Measurements from ENCODE around the gene DOCK6.
"Not testable (repeated sequence)": the region's sequence is repeated elsewhere in the genome, so short reads cannot be mapped to it uniquely, and the experiment has no call there.

DOCK6 gene

DNA sequence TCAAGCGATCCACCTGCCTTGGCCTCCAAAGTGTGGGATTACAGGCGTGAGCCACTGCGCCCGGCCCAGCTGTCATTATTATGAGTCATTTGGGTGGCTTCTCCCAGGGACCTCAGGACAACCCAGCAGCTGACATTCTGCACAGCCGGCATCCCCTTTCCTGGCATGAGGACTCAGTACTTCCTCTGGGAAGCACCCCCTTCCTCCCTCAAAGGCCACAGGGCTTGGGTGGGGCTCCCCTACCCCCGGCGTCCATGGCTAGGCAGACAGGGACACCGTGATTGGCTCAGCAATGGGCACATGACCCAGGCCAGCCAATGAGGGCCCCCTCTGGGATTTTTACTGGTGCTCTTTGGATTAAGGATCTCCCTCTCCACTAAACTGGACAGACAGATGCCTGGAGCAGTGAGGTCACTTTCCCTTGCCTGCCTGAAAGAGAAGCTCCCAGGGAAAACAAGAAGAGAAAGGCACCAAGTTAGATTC lies 71.0 kb downstream of the DOCK6 start:
- TF ChIP-seq, protein P1, sequence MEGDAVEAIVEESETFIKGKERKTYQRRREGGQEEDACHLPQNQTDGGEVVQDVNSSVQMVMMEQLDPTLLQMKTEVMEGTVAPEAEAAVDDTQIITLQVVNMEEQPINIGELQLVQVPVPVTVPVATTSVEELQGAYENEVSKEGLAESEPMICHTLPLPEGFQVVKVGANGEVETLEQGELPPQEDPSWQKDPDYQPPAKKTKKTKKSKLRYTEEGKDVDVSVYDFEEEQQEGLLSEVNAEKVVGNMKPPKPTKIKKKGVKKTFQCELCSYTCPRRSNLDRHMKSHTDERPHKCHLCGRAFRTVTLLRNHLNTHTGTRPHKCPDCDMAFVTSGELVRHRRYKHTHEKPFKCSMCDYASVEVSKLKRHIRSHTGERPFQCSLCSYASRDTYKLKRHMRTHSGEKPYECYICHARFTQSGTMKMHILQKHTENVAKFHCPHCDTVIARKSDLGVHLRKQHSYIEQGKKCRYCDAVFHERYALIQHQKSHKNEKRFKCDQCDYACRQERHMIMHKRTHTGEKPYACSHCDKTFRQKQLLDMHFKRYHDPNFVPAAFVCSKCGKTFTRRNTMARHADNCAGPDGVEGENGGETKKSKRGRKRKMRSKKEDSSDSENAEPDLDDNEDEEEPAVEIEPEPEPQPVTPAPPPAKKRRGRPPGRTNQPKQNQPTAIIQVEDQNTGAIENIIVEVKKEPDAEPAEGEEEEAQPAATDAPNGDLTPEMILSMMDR (IDR thresholded peaks at IDR 0.05; ENCODE audit: low read depth, low read length): no peak
- no peak overlapping the region for H3K4me3 ChIP-seq (ENCODE audit: low read depth, low read length)

DNA sequence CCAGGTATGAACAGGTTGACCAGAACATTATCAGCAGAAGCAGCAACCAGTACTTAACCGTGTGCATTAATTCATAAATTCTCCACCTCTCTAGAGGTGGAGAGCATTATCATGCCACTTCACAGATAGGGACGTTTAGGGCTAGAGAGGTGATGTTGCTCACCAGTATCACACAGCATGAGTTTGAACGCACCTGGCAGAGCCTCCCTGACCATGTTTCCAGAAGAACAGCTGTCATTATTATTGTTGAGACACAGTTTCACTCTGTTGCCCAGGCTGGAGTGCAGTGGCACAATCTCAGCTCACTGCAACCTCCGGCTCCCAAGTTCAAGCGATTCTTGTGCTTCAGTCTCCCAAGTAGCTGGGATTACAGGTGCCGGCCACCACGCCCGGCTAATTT lies 71.8 kb downstream of the DOCK6 start:
- no peak overlapping the region for H3K4me3 ChIP-seq (ENCODE audit: low read depth, low read length)
- TF ChIP-seq, protein P1 (IDR thresholded peaks at IDR 0.05; ENCODE audit: low read depth, low read length): no peak

DNA sequence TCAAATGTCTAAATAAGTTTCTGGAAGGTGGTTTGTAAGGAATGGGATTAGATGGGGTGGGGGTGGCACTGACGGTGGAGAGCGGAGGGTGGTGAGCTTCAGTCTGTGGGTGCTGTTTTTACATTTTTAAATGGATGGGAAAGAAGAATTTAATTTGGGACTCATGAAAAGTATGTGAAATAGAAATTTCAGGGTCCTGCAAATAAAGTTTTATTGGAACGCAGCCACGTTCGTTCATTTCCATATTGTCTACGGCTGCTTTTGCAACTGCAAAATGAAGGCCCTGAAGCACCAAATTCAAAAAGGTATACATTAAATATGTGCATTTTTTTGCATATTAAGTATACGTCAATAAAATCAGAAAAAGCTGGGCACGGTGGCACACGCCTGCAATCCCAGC lies 74.9 kb downstream of the DOCK6 start:
- TF ChIP-seq, protein P1 (IDR thresholded peaks at IDR 0.05; ENCODE audit: low read depth, low read length): no peak

DNA sequence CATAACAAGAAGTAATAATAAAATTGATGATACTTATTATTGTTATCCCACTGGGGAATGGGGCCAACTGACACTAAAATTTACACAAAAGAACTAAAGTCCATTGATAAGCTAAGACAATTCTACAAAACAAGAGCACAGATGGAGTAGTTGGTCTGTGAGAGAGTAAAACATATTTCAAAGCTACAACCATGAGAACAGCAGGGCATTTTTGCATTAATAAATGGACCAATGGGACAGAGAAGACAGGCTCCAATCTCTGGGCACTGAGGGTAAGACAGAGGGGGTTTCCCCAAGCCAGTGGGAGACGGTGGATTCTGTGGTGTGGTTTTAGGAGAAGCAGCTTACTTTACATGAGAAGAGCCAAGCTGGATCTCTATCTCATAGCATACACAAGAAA lies 79.3 kb downstream of the DOCK6 start:
- TF ChIP-seq, protein P1 (IDR thresholded peaks at IDR 0.05; ENCODE audit: low read depth, low read length): no peak
- H3K4me3 ChIP-seq (ENCODE audit: low read depth, low read length): no peak overlapping the region

More for the DNA sequence above, 74.9 kb downstream of the DOCK6 start:
- H3K4me3 ChIP-seq (ENCODE audit: low read depth, low read length): no peak overlapping the region

DNA sequence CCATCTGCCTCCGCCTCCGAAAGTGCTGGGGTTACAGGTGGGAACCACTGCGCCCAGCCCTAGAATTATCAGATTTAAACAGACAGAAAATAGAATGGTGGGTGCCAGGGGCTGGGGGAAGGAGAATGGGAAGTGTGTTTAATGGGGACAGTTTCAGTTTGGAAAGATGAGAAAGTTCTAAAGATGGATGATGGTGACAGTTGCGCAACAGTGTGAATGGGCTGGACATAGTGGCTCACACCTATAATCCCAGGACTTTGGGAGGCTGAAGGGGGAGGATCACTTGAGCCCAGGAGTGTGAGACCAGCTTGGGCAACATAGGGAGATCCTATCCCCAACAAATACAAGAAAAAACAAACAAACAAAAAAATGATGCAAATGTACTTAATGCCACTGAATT lies 80.8 kb downstream of the DOCK6 start:
- TF ChIP-seq, protein P1 (IDR thresholded peaks at IDR 0.05; ENCODE audit: low read depth, low read length): no peak
- no peak overlapping the region for H3K4me3 ChIP-seq (ENCODE audit: low read depth, low read length)

DNA sequence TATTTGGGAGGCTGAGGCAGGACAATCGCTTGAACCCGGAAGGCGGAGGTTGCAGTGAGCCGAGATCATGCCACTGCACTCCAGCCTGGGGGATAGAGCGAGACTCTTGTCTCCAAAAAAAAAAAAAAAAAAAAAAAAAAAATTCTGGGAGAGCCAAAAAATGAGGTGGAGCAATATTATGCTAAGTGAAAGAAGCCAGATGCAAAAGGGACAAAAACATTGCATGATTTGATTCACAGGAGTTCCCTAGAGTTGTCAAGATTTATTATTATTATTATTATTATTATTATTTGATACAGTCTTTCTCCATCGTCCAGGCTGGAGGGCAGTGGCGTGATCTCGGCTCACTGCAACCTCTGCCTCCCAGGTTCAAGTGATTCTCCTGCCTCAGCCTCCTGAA lies 81.3 kb downstream of the DOCK6 start:
- not testable (repeated sequence) for H3K4me3 ChIP-seq (ENCODE audit: low read depth, low read length)

DNA sequence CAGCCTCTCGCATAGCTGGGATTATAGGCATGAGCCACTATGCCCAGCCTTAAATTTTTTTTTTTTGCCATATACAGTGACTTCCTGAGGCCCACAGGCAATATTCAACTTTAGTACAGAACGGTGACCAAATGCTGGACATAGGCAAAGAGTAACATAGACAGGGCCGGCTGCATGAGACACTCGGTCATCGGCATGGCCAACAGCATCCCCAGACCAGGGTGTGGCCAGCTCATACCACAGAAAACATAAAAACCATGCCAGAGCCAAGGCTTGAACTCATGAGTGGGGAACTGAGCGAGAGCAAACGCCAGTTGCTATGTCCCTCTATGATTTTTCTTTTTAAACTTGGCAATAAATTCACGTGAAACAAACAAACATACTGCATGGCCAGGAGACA lies 82.0 kb downstream of the DOCK6 start:
- TF ChIP-seq, protein P1 (IDR thresholded peaks at IDR 0.05; ENCODE audit: low read depth, low read length): no peak
- no peak overlapping the region for H3K4me3 ChIP-seq (ENCODE audit: low read depth, low read length)

DNA sequence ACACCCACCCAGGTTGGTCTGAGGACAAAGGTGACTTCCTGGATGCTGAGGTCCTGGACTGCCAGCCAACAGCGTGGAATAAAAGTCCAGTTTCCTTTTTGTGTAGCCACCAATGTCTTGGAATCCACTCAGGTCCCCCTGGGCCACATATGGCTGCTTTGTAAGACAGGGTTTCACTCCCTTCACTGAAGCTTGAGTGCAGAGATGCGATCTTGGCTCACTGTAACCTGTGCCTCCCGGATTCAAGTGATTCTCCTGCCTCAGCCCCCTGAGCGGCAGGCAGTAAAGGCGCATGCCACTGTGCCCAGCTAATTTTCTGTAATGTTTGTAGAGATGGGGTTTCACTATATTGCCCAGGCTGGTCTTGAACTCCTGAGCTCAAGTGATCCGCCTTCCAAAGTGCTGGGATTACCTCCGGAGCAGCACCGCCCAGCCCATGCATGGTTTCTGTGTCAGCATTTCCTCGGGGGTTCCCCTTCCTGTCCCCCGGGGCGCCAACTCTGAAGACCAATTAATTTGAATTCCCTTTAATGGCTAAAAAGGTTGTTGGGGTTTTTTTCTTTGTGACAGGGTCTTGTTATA lies 82.5 kb downstream of the DOCK6 start:
- H3K4me3 ChIP-seq (ENCODE audit: low read depth, low read length): no peak overlapping the region
- TF ChIP-seq, protein P1 (IDR thresholded peaks at IDR 0.05; ENCODE audit: low read depth, low read length): no peak

DNA sequence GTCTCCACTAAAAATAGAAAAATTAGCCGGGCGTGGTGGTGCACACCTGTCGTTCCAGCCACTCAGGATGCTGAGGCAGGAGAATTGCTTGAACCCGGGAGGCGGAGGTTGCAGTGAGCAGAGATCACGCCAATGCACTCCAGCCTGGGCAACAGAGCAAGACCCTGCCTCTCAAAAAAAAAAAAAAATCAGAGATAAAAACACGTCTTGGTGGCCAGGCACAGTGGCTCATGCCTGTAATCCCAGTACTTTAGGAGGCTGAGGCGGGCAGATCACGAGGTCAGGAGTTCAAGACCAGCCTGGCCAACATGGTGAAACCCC lies 83.2 kb downstream of the DOCK6 start:
- H3K4me3 ChIP-seq (ENCODE audit: low read depth, low read length): not testable (repeated sequence)
